ENCODE measurements around the gene ATP8B4. TPM values are rescaled to one million over a fixed set of nuclear protein-coding genes. Genes with fewer than 3 reads are reported as not detected.
A peak's percentile ranks its signal among the peaks of the same experiment; 100 is the strongest.

The ATP8B4 gene
- total RNA-seq, 1 experiment from 2014 or later: 0.36 TPM

DNA sequence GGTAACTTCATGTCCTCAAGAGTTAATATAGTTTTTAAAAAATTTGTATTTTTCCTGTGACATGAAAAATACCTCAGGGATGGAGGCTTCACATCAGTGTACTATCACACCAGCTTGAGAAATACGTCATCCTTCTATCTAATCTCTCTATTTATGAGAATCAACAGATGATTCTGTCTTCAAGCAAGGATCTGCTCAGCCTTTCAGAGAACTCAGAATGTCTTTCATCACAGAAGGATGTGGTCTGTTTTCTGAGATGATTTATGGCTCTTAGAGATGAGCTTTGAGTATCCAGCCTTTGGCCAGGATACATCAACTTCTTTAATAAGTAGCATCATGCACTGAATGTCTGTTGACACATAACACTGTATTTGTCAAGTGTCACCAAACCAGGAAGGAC, 304.3 kb downstream of the ATP8B4 start:
- peak; percentile 56 for DNase-seq (ENCODE audit: low read depth)

DNA sequence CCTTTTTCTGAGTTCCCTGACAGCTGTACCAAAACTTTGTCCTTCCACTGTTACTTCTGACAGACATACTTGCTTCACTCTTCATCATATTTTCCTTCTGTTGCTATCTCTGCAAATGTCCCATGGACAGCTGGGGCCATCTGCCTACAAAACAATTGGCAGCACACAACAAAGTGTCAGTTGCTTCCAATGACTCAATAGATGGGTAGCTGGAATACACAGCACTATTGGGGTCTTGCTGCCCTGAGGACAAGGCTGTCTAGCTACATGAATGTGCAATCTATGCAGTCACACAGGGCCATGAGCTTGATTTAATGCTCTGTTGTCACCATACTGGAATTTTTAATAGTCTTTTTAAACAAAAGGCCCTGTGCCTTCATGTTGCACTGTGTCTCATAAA, 305.4 kb downstream of the ATP8B4 start:
- peak; percentile 60 for DNase-seq (ENCODE audit: low read depth)

DNA sequence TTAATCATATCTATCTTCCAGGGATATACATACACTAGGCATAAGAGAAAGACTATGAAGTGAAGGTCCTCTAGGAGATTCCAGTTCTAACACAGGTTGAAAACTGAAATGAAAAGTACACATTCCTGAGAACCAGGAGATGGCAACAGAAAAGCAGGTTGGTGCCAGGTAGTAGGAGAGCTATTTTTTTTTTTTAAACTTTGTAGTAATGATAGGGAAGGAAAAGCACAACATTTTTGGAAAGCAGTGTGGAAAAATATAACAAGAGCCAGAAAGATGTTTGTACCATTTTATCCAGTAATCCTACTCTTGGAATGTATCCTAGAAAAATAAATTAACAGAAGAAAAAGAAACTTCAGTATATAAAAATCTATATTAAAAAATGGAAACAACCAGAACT, 308.3 kb downstream of the ATP8B4 start:
- no peak for DNase-seq (ENCODE audit: low read depth)

DNA sequence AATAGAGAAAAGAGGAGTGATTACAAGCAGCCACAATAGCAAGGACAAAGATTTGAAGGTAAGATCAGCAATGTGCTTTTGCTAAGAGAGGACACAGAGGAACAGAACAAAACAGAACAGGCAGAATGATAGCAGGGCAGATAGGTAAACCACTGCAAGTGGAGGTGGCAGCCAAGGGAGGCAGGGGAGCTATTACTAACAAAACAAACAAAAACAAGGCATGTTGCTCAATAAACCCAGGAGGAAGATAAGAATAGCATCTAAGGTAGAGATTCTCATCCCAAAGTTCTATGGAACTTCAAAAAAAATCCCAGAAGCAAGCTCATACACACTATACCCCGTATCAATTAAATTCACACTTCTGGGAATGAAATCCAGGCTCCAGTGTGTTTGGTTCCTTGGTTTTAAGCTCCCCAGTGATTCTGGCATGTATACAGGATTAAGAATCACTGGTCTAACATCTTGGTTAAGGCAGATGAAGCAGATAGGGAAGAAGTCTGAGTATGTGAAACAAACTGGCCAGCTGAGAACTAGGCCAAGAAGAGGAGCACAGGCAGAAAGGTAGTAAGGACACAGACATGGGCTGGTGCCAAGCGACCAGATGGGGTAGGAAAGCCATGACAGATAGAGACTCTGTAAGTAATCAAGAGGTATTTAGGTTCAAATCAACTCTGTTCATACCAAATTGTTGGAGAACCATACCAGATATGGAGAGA, 309.0 kb downstream of the ATP8B4 start:
- no peak for DNase-seq (ENCODE audit: low read depth)

DNA sequence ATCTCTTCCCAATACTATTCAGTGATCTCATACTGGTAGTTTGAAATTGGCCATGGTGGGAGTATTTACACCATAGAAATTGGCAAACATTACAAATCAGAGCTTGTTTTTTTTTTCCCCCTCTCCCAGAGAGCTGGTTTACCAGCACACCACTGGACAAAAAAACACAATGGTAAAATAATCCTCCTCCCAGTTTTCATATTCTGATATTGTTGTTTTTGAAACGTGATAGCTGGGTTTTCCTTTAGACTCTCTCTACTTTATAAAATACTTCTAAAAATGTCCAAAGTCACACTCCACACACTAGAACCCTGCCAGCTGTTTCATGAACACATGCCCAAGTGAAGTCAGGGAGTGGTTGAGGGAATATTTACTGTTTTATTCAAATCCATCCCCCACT, 310.7 kb downstream of the ATP8B4 start:
- no peak for DNase-seq (ENCODE audit: low read depth)

Other genes with a start within 250 kb of the ATP8B4 start
- 0.39 TPM in 1 of 2 replicates, not detected in the other for gene SLC27A2, start 63.0 kb upstream of the ATP8B4 start, total RNA-seq (2014; rRNA removed; shearing (Covaris generic))
- gene HDC, start 146.5 kb upstream of the ATP8B4 start, total RNA-seq (2014; rRNA removed; shearing (Covaris generic)): not detected in 2 replicates
- 67.2 and 78.1 TPM in 2 replicates for gene GABPB1, start 236.0 kb upstream of the ATP8B4 start, total RNA-seq (2014; rRNA removed; shearing (Covaris generic))